ENCODE results near the gene PDPR.
"Not testable (repeated sequence)": the region's sequence is repeated elsewhere in the genome, so short reads cannot be mapped to it uniquely, and the experiment has no call there.

Gene PDPR

GRCh38 chr16:70135796-70136195 is 21.7 kb downstream of the PDPR start:
- DNase-seq, result not testable (repeated sequence)

GRCh38 chr16:70136595-70136994 is 22.5 kb downstream of the PDPR start:
- not testable (repeated sequence) for DNase-seq

DNA sequence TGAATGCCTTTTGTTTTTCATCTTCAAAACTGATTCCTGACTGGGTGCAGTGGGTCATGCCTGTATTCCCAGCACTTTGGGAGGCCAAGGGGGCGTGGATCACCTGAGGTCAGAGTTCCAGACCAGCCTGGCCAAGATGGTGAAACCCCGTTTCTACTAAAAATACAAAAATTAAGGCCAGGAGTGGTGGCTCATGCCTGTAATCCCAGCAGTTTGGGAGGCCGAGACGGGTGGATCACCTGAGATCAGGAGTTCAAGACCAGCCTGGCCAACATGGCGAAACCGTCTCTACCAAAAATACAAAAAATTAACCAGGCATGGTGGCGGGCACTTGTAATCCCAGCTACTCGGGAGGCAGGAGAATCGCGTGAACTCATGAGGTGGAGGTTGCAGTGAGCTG is 28.6 kb downstream of the PDPR start:
- not testable (repeated sequence) for DNase-seq

- not testable (repeated sequence) for DNase-seq
These were observed 29.2 kb downstream of the PDPR start for GRCh38 chr16:70143231-70143895.

- not testable (repeated sequence) for DNase-seq
These were observed 33.7 kb downstream of the PDPR start for GRCh38 chr16:70147853-70148252.

DNA sequence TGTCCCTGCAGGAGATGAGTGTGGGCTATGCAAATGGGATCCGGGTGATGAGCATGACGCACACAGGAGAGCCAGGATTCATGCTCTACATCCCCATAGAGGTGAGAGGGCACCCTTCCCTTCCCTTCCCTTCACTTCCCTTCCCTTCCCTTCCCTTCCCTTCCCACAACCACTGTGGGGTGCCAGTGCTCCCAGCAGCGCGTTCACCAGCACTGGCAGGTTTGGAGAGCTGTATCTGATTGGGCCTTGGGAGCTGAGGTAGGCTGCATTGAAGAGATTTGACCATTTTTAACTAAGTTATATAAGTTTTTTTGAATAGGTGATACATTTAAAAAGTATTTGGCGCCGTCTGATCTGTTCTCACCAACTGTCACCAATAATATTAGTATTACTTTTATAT is 34.3 kb downstream of the PDPR start:
- not testable (repeated sequence) for DNase-seq

- DNase-seq, result not testable (repeated sequence)
These were observed 35.2 kb downstream of the PDPR start for GRCh38 chr16:70149296-70149695.

GRCh38 chr16:70151391-70151790 is 37.3 kb downstream of the PDPR start:
- no peak for DNase-seq

- DNase-seq, result no peak
These were observed 37.9 kb downstream of the PDPR start for GRCh38 chr16:70151941-70152509.

DNA sequence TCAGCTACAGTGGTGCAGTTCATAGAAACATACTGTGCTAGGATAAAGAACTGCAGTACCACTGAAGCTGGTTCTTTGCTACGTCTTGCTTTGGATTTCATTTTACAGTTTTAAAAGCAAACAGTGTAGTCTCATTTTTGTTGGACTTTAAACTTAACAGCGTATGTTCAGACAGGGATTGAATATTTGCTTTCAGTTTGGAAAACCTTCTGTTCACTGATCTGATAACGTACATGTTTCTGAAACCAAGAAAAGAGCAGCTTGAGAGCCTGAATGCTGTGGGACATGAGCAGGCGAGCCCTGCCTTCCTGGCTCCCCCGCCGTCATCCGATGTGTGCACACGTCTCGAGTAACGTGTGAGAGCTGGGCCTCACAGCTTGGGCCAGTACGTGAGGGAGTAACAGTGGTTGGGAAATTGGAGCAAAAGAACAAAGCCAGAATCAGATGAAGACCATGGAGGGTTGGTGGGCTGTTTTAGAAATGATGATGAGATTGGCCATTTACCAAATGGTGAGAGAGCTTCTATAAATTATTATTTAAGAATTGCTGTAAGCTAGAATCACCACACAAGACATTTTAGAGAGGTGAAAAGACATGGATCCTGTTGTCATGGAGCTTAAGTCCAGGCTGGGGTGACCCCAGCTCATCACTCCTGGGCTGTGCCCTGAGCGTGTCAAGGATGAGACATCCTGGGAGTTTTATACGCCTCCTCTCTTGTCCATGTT is 38.6 kb downstream of the PDPR start:
- DNase-seq, result no peak

- not testable (repeated sequence) for DNase-seq
These were observed 40.6 kb downstream of the PDPR start for GRCh38 chr16:70154736-70155135.

GRCh38 chr16:70156207-70156978 is 42.3 kb downstream of the PDPR start:
- DNase-seq, result no peak

DNA sequence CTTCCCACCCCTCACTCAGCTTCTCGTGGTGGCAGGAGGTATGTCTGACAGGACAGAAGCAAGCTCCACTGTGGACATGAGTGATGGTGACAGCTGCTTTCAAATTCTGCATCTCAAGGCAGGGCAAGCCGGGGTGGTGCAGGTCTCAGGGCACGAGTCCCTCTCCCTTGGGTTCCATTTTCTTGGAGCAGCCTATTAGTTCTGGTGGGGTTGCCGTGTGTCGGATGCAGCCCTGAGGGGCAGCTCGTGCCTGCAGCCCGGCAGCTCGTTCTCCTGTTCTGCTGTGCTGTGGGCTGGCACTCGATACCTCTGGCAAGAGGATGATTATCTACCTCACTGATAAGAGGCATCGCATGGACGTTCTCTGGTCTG is 43.0 kb downstream of the PDPR start:
- DNase-seq, result no peak

GRCh38 chr16:70157477-70158260 is 43.5 kb downstream of the PDPR start:
- DNase-seq, result no peak

DNA sequence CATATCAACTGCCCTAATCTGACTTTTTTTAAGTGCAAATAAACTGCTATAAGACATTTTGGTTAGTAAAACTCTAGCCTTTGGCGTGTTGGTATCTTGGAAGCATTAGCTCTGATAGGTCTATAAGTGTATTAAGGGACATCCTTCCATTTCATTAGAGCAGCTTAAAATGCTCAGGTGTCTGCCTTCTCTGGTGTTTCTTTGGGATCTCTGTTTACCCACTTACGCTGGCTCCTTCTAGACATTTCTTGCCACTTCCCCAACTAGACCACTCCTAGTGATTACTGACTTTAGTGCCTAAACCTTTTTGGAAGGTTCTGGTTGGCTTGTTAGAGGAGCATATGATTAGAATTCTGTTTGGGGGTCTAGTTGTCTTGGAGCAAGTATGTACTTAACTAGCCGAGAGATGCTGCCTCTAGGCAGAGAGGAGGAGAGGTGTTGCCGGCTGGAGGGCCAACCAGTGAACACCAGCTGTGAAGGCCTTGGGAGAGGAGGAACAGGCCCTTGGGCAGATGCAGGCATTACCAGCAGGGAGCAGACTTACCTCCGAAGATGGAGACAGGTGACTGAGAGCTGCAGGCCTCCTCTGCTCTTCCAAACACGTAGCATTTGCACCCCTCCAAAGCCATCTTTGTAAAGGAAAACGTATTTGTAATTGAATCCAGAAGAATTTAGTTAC is 44.3 kb downstream of the PDPR start:
- no peak for DNase-seq

- DNase-seq, result no peak
These were observed 45.5 kb downstream of the PDPR start for GRCh38 chr16:70159355-70160348.

- DNase-seq, result no peak
These were observed 46.3 kb downstream of the PDPR start for GRCh38 chr16:70160388-70160787.

- no peak for DNase-seq
These were observed 46.7 kb downstream of the PDPR start for GRCh38 chr16:70160821-70161220.

- DNase-seq, result no peak
These were observed 47.2 kb downstream of the PDPR start for GRCh38 chr16:70161350-70161749.

GRCh38 chr16:70162041-70162451 is 47.9 kb downstream of the PDPR start:
- no peak for DNase-seq

- no peak for DNase-seq
These were observed 49.5 kb downstream of the PDPR start for GRCh38 chr16:70163596-70163995.

All from T1000 (cell line).